HFF-Myc (cell line): ENCODE data around the gene MMP25.
A peak's percentile ranks its signal among the peaks of the same experiment; 100 is the strongest.

Experiments
- DNase-seq: peaks from one replicate; pipeline ENCODE4 v3.0.0-alpha.2; 2011; ENCODE audit warnings: low read depth; ENCODE audit errors: extremely low read depth
- H3K4me3 ChIP-seq: replicated peaks from 2 replicates; pipeline ENCODE4 v1.5.1; 2011; ENCODE audit warnings: low read depth, mild to moderate bottlenecking, control low read depth, low read length
- CTCF ChIP-seq: IDR thresholded peaks from 2 replicates; pipeline ENCODE4 v1.5.1; 2012; ENCODE audit warnings: mild to moderate bottlenecking, low read depth, low read length, control low read depth; ENCODE audit errors: missing control alignments

The MMP25 gene

GRCh38 chr16:3045758-3046640 lies at the start of gene MMP25:
Gene MMP25, plus strand, starts transcription at chr16:3046561. Its CDS starts 357 bp downstream, at chr16:3046918.
- DNase-seq = no peak
- no peak for TF ChIP-seq CTCF

GRCh38 chr16:2999929-3000328 lies 46.4 kb upstream of the MMP25 start:
- no peak for TF ChIP-seq CTCF
- no peak overlapping the region for H3K4me3 ChIP-seq
- DNase-seq = no peak

More at GRCh38 chr16:3045758-3046640, at the start of gene MMP25:
- peak within 1 kb of the TSS; percentile 43 for H3K4me3 ChIP-seq

- no peak overlapping the region for H3K4me3 ChIP-seq
- no peak for TF ChIP-seq CTCF
- no peak for DNase-seq
These were observed 45.8 kb upstream of the MMP25 start for GRCh38 chr16:3000540-3000939.

- no peak for TF ChIP-seq CTCF
- no peak overlapping the region for H3K4me3 ChIP-seq
- DNase-seq = no peak
These were observed 45.0 kb upstream of the MMP25 start for GRCh38 chr16:3001316-3001715.

- peak; percentile 96 for DNase-seq
- no peak overlapping the region for H3K4me3 ChIP-seq
- peak; percentile 56 for TF ChIP-seq CTCF
These were observed 42.6 kb upstream of the MMP25 start for GRCh38 chr16:3003582-3004270.

GRCh38 chr16:3004319-3004718 lies 42.0 kb upstream of the MMP25 start:
- TF ChIP-seq CTCF = no peak

More at GRCh38 chr16:3004319-3004718, 42.0 kb upstream of the MMP25 start:
- H3K4me3 ChIP-seq = no peak overlapping the region
- DNase-seq = no peak
